GM19455 (cell line): Measurements from ENCODE around the gene ZDHHC11.
"Not testable (repeated sequence)": the region's sequence is repeated elsewhere in the genome, so short reads cannot be mapped to it uniquely, and the experiment has no call there.

Source experiments
- ATAC-seq: cut with Tn5 transposase; IDR thresholded peaks from one replicate; pipeline ENCODE4 v1.9.1; 2021; ENCODE audit not compliant: unreplicated experiment

Gene ZDHHC11

DNA sequence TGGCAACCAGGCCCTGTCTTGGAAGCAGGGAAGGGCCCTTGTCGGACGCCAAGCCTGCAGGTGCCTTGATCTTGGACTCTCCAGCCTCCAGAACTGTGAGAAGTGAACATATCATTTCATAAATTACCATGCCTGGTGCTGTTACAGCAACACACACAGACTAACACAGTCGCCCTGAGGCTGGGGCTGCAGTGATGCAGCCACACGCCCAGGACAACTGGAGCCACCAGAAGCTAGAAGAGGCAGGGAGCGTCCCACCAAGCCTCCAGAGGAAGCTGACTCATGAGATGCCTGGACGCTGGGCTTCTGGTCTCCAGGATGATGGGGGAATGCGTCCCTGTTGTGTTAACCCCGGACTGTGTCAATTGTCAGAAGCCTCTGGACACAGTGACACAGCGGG lies 71.8 kb downstream of the ZDHHC11 start:
- not testable (repeated sequence) for ATAC-seq

DNA sequence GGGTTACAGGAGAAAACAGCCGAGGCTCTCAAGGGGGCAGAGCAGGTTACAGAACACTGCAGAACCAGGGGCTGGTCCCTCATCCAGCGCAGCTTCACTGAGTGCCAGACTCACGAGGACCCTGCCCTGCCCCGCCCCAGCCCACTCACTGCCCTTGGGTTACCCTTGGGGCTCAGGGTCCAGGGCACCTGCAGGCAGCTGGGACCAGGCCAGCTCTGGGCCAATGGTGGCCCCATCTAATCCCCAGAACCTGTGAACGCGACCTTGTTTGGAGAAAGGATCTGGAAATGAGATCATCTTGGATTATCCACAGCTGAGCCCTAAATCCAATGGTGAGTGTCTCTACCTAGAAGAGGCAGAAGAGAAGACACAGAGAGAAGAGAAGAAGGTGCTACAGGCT lies 72.4 kb downstream of the ZDHHC11 start:
- ATAC-seq = not testable (repeated sequence)

DNA sequence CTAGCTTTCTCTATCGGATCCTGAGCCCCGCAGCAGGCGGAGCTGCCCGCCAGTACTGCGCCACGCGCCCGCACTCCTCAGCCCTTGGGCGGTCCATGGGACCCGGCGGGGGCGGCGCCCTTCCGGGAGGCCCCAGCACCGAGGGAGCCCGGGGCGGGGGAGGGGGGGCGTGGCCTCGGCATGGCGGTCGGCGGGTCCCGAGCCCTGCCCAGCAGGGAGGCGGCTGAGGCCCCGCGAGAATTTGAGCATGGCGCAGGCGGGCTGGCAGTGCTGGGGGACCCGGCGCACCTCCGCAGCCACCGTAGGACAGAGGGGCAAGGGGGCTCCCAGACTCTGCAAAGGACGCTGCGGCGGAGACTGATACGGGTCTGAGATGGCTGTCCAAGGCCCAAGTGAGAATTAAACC lies 73.0 kb downstream of the ZDHHC11 start:
- no peak for ATAC-seq

DNA sequence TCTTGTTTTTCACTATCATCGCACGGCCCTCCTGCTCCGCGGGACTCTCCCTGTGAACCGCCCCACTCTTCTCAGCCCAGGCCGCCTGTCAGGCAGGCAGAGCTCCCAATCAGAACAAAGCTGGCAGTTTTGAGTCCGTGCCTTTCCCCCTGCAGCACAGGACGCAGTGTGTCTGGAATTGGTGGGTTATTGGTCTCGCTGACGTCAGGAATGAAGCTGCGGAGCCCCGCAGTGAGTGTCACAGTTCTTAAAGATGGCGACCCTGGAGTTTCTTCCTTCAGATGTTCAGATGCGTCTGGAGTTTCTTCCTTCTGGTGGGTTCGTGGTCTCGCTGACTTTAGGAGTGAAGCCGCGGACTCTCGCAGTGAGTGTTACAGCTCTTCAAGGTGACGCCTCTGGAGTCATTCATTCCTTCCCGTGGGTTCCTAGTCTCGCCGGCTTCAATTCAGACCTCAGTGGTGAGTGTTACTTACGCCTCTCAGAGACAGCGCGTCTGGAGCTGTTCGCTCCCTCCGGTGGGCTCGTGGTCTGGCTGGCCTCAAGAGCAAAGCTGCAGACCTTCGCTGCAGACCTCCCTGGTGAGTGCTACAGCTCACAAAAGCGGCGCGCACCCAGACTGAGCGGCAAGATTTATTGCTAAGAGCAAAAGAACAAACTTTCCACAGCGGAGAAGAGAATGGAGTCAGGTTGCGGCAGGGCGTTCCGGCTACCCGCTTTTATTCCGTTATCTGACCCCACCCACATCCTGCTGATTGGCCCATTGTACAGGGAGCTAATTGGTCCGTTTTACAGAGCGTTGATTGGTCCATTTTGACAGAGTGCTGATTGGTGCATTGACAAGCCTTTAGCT lies 73.7 kb downstream of the ZDHHC11 start:
- ATAC-seq = no peak

DNA sequence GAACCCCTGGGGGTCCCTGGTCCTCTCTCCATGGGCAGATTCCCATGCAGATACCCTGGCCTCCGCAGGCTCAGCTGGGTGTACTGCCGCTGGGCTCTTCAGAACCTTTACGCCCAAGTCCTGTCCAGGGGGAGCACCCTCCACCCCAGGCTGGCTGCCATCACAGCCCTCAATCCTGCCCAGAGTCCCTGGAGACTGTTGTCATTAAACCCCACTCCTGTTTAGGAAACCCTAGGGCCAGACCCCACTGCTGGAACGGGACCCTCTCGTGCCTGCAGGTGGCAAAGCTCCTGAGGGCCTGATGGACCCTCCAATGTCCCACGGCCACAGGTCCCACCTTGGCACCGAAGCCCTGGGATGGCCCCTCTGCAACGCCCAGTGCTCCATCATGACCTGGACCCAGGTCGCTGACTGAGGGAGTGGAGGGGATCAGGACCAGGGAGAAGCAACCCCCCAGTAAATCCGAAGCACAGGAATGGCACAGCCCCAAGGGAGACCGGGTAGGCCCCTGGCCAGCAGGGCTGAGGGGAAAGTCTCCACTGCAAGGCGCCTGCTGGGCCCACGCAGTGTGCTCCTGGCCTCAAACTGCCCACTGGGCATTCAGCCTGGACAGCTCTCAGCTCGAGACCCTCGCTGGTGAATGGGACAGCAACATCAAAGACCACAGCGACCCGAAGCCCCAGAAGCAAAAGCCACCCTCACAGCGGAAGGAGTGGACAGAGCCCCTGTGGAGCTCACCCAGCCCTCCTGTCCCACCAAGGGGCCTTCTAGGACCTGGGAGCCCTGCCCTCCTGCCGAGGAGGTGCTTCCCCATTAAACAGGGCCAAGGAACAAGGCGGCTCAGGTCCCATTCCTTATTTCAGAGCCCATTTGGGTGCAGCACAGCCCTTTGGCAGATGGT lies 74.6 kb downstream of the ZDHHC11 start:
- ATAC-seq = no peak

DNA sequence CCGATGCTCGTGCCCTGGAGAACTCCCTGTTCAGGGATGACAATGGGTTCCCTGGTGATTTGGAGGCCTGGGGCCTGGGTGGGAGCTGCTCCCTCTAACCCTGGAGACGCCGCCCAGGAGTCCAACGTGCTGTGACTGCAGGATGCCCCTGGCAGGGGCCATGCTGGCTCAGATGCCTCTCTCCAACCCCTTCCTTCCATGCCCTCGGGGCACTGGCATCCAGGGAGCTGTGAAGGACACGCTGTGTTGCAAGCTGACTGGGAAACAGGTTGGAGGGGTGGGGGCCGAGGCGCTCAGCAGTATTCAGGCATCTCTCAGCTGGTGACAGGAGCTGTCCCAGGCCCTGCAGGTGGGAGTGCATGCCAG lies 75.2 kb downstream of the ZDHHC11 start:
- ATAC-seq = not testable (repeated sequence)

DNA sequence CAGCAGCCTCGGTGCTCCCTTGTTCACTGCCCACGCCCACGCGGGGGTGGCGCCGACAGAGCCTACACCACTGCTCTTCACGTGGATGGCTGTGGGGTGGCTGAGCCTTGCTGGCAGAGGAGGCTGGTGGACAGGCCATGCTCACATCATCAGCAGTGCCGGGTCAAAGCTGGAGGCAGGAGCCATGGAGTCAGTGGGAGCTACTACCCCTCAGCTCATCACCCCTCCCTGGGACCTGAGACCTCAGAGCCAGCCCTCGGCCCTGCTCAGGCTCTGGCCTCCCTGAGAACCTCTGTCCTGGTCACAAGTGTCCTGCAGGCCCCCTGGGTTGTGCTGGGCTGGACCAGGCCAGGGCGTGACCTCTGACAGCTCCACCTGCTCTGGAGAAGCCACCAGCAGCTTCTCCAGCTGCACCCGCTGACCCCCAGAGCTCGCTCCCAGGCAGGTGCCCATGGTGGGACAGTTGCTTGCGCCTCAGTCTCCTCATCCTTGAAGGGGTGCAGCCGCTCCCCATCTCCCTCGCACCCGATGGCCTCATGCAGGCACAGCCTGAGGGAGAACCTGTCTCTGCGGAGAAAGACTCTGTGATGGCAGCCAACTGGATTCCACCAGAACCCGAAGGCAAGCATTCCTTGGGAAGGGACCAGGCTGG lies 75.8 kb downstream of the ZDHHC11 start:
- ATAC-seq = not testable (repeated sequence)

DNA sequence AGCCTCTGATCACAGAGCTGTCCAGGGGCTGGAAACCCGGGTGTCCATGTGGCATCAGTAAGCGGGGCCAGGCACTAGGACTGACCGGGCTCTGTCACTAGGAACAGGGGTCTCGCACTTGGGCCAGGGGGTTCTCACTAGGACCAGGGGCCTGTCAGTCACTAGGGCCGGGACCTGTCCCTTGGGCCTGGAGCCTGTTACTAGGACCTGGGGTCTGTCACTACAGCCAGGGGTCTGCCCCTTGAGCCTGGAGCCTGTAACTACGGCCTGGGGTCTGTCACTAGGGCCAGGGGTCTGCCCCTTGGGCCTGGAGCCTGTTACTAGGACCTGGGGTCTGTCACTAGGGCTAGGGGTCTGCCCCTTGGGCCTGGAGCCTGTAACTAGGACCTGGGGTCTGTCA lies 76.5 kb downstream of the ZDHHC11 start:
- not testable (repeated sequence) for ATAC-seq

DNA sequence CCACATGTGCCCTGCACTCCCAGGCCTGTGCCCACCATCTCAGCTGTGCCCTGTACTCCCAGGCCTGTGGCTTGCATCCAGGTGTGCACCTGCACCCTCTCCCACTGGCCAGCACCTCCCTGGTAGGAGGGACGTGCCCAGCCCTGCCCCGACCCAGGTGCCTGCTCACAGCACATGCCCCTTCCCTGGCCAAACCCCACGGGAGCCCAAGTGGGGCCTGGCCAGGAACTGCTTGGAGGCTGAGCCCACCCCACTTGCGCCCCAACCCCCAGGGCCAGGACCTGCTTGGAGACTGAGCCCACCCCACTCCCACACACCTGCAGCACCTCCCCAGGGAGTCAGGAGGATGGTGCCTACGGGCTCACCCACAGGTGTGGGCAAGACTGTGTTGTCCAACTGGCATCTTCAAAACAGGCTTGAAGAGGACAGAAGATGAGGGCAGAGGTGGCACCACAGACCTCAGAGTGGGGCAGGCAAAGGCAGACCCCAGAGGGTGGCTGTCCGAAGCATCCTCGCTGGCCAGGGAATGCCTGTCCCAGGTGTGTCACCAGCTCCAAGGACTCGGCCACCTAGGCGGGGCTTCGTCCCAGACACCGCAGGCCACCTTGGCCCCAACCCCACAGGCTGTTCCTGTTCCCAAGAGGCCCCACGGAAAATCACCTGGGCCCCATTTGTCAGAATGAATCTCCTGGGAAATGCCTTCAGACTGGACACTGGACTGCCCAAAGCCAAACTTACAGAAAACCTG lies 77.1 kb downstream of the ZDHHC11 start:
- no peak for ATAC-seq

DNA sequence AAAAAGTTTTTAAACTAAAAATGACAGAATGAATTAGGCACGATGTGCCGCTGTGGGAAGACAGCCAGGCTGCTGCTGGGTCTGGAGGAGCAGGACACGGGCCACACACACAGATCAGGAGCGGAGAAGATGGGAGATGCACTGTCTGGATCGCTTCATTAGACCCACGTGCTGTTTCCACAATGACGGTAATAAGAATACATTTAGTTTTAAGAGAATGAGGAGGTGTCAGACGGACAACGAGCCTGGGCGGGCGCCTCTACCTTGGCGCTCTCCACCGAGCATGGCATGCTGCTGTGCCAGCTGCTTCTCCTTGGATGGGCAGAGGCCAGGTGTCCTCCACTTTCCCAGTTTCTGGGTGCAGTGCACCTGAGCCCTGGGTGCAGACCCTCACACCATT lies 77.9 kb downstream of the ZDHHC11 start:
- ATAC-seq = not testable (repeated sequence)

DNA sequence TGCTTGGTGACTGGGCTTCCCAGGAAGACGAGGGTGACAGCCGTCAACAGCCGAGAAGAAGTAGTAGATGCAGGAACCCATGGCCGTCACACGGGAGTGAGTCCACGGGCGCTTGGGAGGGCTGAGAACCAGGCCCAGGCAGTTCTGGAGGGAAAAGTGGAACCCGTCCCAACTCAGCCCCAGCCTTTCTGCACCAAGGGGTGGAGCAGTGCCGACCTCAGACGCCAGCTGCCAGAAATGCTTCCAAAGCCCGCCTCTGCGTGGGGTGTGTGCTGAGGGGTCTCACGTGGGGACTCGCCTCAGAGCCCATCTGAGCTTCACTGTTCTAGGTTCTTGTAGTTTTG lies 78.3 kb downstream of the ZDHHC11 start:
- not testable (repeated sequence) for ATAC-seq

DNA sequence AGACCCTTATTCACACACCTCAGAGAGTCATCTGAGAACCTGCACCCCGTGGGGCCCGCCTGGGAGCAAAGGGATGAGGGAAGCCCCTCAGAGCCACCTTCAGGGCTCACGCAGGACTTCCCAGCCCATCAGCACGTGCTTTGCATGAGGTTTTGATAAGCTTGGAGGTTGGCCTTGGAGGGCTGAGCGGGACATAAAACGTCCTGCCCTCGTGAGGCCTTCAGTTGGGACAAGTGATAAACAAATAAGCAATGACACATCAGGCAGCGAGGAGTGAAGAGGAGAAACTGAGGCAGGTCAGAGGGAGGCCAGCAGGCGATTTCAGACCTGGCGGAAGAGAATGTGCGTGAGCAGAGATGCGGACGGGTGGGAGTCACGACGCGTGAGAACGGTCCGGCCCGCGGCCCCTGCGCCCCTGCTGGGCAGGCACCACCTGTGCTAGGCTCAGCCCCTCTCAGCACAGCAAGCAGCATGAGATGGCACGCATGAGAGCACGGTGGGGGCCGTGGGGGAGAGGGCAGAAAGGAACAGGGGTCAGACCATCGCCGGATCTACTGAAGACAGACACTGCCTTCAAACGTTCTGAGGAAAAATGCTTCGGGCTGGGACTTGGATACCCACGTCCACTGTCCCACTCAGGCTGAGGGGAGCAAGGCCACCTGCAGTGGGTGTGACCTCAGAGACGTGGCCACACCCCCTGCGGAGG lies 78.8 kb downstream of the ZDHHC11 start:
- not testable (repeated sequence) for ATAC-seq

DNA sequence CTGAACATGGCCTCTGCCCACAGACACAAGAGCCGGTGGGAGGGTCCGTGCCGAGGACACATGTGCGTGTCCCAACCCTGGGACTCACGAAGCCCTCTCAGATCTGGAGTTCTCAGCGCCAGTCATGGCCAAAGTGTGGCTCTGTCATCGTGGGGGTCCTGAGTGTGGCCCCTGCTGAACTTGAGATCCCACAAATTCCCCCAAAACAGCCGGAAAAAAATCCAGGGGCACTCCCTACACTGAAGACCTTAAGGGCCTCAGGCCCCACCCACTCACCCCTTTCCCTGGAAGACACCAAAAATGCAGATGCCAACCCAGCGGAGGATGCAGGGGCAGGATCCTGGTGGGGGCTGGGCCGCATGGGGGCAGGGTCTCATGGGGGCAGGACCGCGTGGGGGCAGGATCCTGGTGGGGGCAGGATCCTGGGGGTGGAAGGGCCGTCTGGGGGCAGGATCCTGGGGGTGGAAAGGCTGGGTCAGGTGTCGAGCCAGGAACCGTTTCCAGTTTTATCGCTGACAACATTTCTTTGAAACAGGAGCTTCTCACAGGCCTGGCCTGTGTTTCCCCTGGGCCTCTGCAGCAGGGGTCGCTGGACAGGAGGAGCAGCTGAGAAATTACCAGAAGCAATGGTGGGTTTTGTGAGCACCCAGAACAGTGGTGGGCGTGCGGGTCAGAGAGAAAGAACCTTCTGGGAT lies 79.6 kb downstream of the ZDHHC11 start:
- not testable (repeated sequence) for ATAC-seq

DNA sequence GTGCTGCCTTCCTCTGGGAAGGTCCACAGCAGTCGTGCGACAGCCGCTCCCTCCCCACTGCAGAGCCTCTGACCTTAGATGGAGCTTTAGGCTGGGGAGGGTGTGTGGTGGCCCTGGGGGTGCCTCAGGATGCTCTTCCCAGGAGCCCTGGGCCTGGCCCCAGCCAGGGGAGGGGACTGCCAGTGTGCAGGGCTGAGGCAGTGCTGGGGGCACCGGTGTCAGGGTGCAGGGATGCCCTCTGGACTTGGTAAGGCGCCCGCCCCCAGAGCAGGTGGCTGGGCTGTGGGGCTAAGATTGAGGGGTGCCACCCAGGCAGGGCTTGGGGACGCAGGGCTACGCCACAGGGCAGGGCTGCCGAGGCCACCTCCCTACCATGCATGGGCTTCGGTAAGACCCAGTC lies 80.2 kb downstream of the ZDHHC11 start:
- not testable (repeated sequence) for ATAC-seq

DNA sequence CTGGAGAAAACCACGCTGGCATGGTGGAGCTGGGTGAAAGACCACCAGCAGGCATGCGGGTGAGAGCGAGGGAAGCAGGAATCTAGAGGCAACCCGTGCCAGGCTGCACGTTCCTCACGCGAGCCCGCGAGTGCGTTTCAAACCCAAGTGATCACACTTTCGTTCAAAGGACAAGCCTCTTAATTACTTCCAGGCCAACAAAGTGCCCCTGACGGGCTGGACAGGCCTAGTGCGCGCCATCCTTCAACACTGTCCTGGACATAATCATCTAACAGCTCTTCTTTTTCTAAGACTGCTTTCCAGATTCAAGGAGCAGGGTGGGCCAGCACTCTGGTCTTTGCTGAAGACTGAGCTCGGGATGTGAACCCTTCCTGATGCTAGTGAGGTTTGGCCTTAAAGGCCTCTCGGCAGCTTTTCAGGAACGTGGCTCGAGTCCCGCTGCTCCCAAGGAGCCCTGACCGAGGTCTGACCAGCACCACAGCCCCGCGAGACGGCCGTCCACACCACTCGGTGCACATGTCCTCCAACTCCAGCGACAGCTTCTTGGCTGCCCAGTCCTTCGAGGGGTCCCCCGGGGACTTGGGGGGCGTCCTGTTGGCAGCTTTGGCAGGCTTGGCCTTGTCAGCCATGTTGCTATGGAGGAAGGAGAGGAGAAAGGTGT lies 81.2 kb downstream of the ZDHHC11 start:
- not testable (repeated sequence) for ATAC-seq

DNA sequence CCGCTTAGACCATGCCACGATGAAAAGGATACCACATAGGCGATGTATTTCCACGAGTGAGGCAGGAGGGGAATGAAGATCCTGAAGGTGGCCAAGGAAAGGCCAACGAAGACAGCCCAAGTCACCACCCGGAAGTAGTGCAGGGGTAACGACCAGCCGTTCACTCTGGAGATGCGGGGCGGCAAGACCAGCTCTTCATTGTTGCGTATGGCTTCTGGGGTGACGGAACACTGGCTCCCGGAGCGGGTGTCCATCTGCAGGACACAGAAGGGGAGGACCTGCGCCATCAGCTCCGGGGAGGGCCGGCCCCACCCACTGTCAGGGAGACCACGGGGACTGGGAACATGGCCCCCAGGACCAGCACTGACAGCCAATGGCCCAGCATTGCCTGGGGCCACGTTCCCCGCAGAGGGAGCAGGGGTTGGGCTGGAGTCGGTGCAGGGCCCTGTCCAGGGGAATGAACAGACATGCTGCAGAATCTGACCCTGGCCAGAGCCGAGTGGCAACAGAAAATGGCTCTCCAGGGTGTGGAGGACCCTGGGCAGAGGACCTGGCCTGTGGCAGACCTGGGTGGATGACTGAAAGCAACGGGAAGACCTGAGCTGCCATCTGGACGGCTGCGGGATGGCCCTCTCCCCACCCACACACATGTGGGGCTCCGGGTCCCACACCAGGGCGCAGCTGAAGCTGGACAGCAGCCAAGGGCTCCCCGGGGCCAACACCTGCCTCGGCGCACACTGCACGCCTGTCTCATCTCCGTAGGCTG lies 83.9 kb downstream of the ZDHHC11 start:
- no peak for ATAC-seq

DNA sequence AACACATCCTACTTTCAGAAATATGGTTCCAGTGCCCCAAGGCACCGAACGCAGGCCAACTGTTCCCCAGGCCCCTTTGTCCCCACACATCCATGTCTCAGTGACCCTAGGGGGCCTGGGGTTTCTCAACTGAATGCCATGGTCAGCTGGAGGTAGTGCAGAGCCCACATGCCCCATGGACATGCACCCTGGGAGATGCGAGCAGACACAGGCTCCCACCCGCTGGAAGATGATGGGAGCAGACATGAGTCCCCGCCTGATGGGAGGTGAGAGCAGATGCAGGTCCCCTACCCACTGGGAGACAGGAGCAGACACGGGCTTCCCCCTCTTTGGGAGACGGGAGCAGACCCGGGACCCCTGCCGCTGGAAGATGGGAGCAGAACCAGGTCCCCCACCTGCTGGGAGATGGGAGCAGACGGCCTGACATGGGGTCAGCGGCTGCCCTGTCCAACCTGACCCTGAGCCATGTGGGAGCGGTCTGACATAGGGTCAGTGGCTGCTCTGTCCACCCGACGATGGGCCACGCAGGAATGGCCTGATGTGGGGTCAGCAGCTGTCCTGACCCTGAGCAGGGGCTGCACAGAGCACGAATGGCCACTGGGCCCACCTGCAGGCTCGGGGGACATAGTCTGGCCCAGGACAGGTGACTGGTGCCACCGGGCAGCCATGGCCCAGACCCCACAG lies 84.7 kb downstream of the ZDHHC11 start:
- ATAC-seq = no peak
